GM21360 (cell line): Measurements from ENCODE around the gene FOXB2.
"Not testable (repeated sequence)": the region's sequence is repeated elsewhere in the genome, so short reads cannot be mapped to it uniquely, and the experiment has no call there.

Experiments
- ATAC-seq: cut with Tn5 transposase; IDR thresholded peaks from one replicate; pipeline ENCODE4 v1.9.1; 2021; ENCODE audit warnings: mild to moderate bottlenecking, moderate library complexity; ENCODE audit not compliant: unreplicated experiment

FOXB2 gene

DNA sequence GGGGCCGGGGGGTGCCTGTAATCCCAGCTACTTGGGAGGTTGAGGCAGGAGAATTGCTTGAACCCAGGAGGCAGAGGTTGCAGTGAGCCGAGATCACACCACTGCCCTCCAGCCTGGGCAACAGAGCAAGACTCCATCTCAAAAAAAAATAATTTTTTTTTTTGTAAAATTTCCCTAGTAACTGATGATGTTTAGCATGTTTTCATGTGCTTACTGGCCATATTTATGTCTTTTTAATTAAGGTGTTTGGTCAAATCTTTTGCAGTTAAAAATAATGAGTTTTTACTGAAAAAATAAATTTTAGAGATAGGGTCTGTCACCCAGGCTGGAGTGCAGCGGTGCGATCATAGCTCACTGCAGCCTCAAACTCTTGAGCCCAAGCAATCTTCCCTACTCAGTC lies 24.3 kb downstream of the FOXB2 start:
- not testable (repeated sequence) for ATAC-seq

DNA sequence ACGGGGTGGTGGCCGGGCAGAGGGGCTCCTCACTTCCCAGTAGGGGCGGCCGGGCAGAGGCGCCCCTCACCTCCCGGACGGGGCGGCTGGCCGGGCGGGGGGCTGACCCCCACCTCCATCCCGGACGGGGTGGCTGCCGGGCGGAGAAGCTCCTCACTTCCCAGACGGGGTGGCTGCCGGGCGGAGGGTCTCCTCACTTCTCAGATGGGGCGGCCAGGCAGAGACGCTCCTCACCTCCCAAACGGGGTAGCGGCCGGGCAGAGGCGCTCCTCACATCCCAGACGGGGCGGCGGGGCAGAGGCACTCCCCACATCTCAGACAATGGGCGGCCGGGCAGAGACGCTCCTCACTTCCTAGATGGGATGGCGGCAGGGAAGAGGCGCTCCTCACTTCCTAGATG lies 41.2 kb downstream of the FOXB2 start:
- ATAC-seq: not testable (repeated sequence)

DNA sequence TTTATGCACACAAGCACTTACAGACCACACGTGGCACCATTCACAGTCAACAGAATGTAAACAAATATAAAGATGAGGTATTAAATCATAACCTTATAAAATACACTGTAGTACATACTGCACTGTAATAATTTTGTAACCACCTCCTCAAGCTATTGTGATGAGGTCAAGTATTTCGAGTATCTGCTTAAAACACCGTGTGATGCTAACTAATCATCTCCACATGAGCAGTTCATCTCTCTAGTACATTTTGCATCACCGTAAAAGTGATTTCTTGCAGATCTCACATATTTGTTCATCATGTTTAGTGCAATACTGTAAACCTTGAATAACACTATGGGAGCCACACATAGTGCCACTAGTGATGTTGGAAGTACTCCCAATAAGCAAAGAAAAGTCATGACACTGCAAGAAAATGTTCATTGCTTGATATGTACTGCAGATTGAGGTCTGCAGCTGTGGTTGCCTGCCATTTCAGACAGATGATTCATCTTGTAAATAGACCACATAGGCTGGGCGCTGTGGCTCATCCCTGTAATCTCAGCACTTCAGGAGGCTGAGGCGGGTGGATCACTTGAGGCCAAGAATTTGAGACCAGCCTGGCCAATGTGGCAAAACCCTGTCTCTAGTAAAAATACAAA lies 44.3 kb downstream of the FOXB2 start:
- no peak for ATAC-seq

DNA sequence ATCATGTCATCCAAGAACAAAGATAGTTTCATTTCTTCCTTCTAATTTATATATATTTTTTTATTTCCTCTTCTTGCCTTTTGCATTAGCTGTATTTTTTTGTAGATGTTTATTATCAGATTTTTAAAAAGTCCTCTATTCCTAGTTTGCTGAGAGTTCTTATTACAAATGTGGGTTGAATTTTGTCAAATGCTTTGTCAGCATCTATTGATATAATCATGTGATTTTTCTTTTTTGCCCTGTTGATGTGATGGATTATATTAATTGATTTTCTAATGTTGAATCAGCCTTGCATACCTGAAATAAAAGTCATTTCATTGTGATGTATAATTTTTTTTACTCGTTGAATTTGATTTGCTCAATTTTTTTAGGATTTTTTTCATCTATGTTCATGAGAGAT lies 46.9 kb downstream of the FOXB2 start:
- ATAC-seq: no peak
